ENCODE results near the gene ADGRD2. TPM values are rescaled to one million over a fixed set of nuclear protein-coding genes. Genes with fewer than 3 reads are reported as not detected.
A peak's percentile ranks its signal among the peaks of the same experiment; 100 is the strongest.

The ADGRD2 gene
- total and polyA plus RNA-seq, 2 of the 13 experiments (the other 11 are each of a cell fraction or from before 2014, with no cell fraction given): not detected

- no peak for DNase-seq (ENCODE audit: low spot score)
- in situ Hi-C loops (cut with HindIII; ENCODE audit: extremely low pct_ligation_motif_present, low pct_unique_long_range_greater_than_20kb) (no loop called here), intact Hi-C loops (cut with micrococcal nuclease; ENCODE audit: unreplicated experiment) (loop anchor here (5.0 kb wide), 1 partner anchor 60 kb away; no protein-coding TSS in a partner anchor)
- no TSS peak for BruUV-seq (replicated peaks)
- Histone ChIP-seq H3K4me1 (ENCODE audit: insufficient read depth, low read length) (peaks cover 40% of the 10 kb centered on the region), H3K9me3 (ENCODE audit: low read length) (no peaks in the 10 kb centered on the region), H2AFZ (ENCODE audit: low read length) (no peak overlapping the region), H3K9ac (ENCODE audit: insufficient read depth, low read depth, low read length) (no peak overlapping the region), H3K36me3 (replicated peaks in 1 of 2; ENCODE audit: control insufficient read depth in 1 of 2, insufficient read depth in 2 of 2, low read length in 2 of 2) (no peaks in the 10 kb centered on the region), H3K4me3 (replicated peaks in 1 of 3; ENCODE audit: insufficient read depth in 1 of 3, low read depth in 2 of 3, low read length in 3 of 3) (peak overlapping the region in 1 of 3 experiments; percentile 23; a peak in 1 of 6 replicates), H3K4me2 (ENCODE audit: low read depth, low read length) (peak overlapping the region; percentile 47; the same call in 1 of the 2 replicates), H3K27ac (ENCODE audit: extremely low read length, insufficient read depth, low read length) (no peak overlapping the region), H3K27me3 (ENCODE audit: control insufficient read depth in 1 of 2, insufficient read depth in 2 of 2, low read length in 2 of 2) (peaks cover 4 to 56% of the 10 kb centered on the region in 2 experiments), H4K20me1 (ENCODE audit: insufficient read depth, low read length) (no peaks in the 10 kb centered on the region), H3K79me2 (ENCODE audit: insufficient read depth, low read length) (no peaks in the 10 kb centered on the region)
- FAIRE-seq: no peak
- CTCF ChIA-PET (ENCODE audit: low intra/inter-chr PET ratio, low total read pairs): no interaction called here
- TF ChIP-seq, protein P1, sequence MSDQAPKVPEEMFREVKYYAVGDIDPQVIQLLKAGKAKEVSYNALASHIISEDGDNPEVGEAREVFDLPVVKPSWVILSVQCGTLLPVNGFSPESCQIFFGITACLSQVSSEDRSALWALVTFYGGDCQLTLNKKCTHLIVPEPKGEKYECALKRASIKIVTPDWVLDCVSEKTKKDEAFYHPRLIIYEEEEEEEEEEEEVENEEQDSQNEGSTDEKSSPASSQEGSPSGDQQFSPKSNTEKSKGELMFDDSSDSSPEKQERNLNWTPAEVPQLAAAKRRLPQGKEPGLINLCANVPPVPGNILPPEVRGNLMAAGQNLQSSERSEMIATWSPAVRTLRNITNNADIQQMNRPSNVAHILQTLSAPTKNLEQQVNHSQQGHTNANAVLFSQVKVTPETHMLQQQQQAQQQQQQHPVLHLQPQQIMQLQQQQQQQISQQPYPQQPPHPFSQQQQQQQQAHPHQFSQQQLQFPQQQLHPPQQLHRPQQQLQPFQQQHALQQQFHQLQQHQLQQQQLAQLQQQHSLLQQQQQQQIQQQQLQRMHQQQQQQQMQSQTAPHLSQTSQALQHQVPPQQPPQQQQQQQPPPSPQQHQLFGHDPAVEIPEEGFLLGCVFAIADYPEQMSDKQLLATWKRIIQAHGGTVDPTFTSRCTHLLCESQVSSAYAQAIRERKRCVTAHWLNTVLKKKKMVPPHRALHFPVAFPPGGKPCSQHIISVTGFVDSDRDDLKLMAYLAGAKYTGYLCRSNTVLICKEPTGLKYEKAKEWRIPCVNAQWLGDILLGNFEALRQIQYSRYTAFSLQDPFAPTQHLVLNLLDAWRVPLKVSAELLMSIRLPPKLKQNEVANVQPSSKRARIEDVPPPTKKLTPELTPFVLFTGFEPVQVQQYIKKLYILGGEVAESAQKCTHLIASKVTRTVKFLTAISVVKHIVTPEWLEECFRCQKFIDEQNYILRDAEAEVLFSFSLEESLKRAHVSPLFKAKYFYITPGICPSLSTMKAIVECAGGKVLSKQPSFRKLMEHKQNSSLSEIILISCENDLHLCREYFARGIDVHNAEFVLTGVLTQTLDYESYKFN (CRISPR knock-in tag; conservative IDR thresholded peaks at IDR 0.05): no peak
- TF ChIP-seq ZNF263 (CRISPR knock-in tag; IDR thresholded peaks at IDR 0.05) (no peak), PLRG1 (conservative IDR thresholded peaks at IDR 0.05) (no peak), PAWR (CRISPR knock-in tag; IDR thresholded peaks at IDR 0.05; ENCODE audit: borderline replicate concordance) (no peak), KLF15 (CRISPR knock-in tag; IDR thresholded peaks at IDR 0.05; ENCODE audit: borderline replicate concordance) (no peak), ZBTB33 (CRISPR knock-in tag; IDR thresholded peaks at IDR 0.05) (0 out of 2 replicates have a peak, but pooled peaks have one; percentile 44), ZSCAN20 (CRISPR knock-in tag; IDR thresholded peaks at IDR 0.05; ENCODE audit: borderline replicate concordance) (no peak)
- 52% methylated on average over 35 of the region's 53 CpGs for WGBS (ENCODE audit: low lambda C conversion rate)
- POLR2A ChIA-PET: no interaction called here
- no peak; the same call in 2 of the 3 replicates for ATAC-seq
Observed at GRCh38 chr9:124477648-124478285, 27.5 kb downstream of the ADGRD2 start.

Measured in HepG2 (cell line).